Stomach (tissue), 9 donors: ENCODE results near the gene CEP112. TPM values are rescaled to one million over a fixed set of nuclear protein-coding genes. Genes with fewer than 3 reads are reported as not detected.

Experiments used
- DNase-seq, 2 donors: peaks; one replicate each; pipeline versions ENCODE4 v3.0.0 to v3.0.0-alpha.2; 2013 to 2019
- H3K27ac ChIP-seq, 5 donors: fragments of 200-600 bp in 4 of 5; sonication (generic) in 4 of 5; one replicate each; pipeline ENCODE4 v1.5.1; 2013 to 2019; ENCODE audit warnings: mild to moderate bottlenecking in 1 of 5, moderate library complexity in 1 of 5
- H3K27me3 ChIP-seq, 3 donors: fragments of 200-600 bp; sonication (generic); one replicate each; pipeline ENCODE4 v1.5.1; 2017 to 2019; ENCODE audit warnings: mixed run types in 1 of 3
- H3K36me3 ChIP-seq, 4 donors: fragments of 200-600 bp; sonication (generic); 1 replicate in 3 of 4; 2 replicates in 1 of 4; pipeline ENCODE4 v1.5.1; 2016 to 2019
- H3K4me1 ChIP-seq, 4 donors: fragments of 200-600 bp; sonication (generic); one replicate each; pipeline ENCODE4 v1.5.1; 2016 to 2019
- H3K4me3 ChIP-seq, 4 donors: fragments of 200-600 bp; sonication (generic) in 3 of 4; one replicate each; pipeline ENCODE4 v1.5.1; 2016 to 2019; ENCODE audit warnings: mild to moderate bottlenecking in 1 of 4
- H3K9me3 ChIP-seq, 4 donors: fragments of 200-600 bp; sonication (generic); one replicate each; pipeline ENCODE4 v1.5.1; 2016 to 2019
- CTCF ChIP-seq, 7 experiments: fragments of 450-650 bp in 4 of 7; fragments of 200-600 bp in 3 of 7; sonication (generic) in 3 of 7; IDR thresholded peaks; one replicate each; pipeline ENCODE4 v1.5.1; 2016 to 2019; ENCODE audit warnings: antibody characterized with exemption in 7 of 7, control low read depth in 2 of 7, mild to moderate bottlenecking in 1 of 7
- EP300 ChIP-seq: sonication (generic); formaldehyde crosslinking; IDR thresholded peaks from one replicate; pipeline ENCODE4 v1.6.1; 2017; ENCODE audit warnings: antibody characterized with exemption
- POLR2A ChIP-seq, 4 donors: fragments of 450-650 bp; IDR thresholded peaks; one replicate each; pipeline ENCODE4 v1.6.1; 2016; ENCODE audit warnings: antibody characterized with exemption in 4 of 4, control low read depth in 2 of 4, mild to moderate bottlenecking in 1 of 4, moderate library complexity in 1 of 4
- POLR2AphosphoS5 ChIP-seq, 3 donors: sonication (generic); formaldehyde crosslinking; IDR thresholded peaks; one replicate each; pipeline ENCODE4 v1.6.1; 2016; ENCODE audit warnings: antibody characterized with exemption in 3 of 3
- WGBS, 5 donors: extraction: QIAGEN DNeasy Blood & Tissue Kit in 3 of 5; methylation state at CpG; one replicate each; pipeline versions ENCODE4 v1.1.5 to v1.1.7; 2013 to 2018; 5-methylcytosine and 5-hydroxymethylcytosine counted together
- intact Hi-C: fragments of 100-400 bp; cut with DNase I; formaldehyde crosslinking; loops from one replicate; pipeline ENCODE4 v1.15.1; 2023; ENCODE audit warnings: low total_unique reads
- polyA plus RNA-seq, 3 donors: library from polyadenylated mRNA; stranded (reverse); fragments of 200-250 nt; gene quantifications; one replicate each; pipeline ENCODE4 v1.2.3, GENCODE V29; 2013
- total RNA-seq, 5 donors: library from RNA; depleted of rRNA; stranded (reverse); fragments of >200 nt; gene quantifications; one replicate each; pipeline versions ENCODE4 v1.1.0 to v1.2.3, GENCODE V29; 2014 to 2016
- donor health status: healthy with polysubstance abuse.
- donor health status: Bipolar disorder and iron deficiency.
- donor health status: healthy.

The CEP112 gene
- total and polyA plus RNA-seq, 8 donors = 3.5 to 108 (median 13.3) TPM

GRCh38 chr17:65679165-65679845, 512.6 kb downstream of the CEP112 start:
- 60 to 77% (median 66%) methylated on average over 3 of the region's 3 CpGs for WGBS, 5 donors
- TF ChIP-seq CTCF (IDR thresholded peaks at IDR 0.05) (no peak), POLR2A (IDR thresholded peaks at IDR 0.05) (no peak), EP300 (no peak), POLR2AphosphoS5 (IDR thresholded peaks at IDR 0.05) (no peak)
- Histone ChIP-seq H3K27ac (no peak overlapping the region), H3K9me3 (no peaks in the 10 kb centered on the region), H3K4me1 (peaks cover 0 to 12% (median 0%) of the 10 kb centered on the region in 4 donors), H3K36me3 (no peaks in the 10 kb centered on the region), H3K27me3 (no peaks in the 10 kb centered on the region), H3K4me3 (no peak overlapping the region)
- no peak for DNase-seq
- intact Hi-C loops = no loop called here

GRCh38 chr17:65678546-65678945, 513.4 kb downstream of the CEP112 start:
- TF ChIP-seq EP300 (no peak), CTCF (IDR thresholded peaks at IDR 0.05) (no peak), POLR2AphosphoS5 (IDR thresholded peaks at IDR 0.05) (no peak), POLR2A (IDR thresholded peaks at IDR 0.05) (no peak)
- intact Hi-C loops = no loop called here
- Histone ChIP-seq H3K27ac (no peak overlapping the region), H3K4me3 (no peak overlapping the region), H3K4me1 (peaks cover 0 to 15% (median 0%) of the 10 kb centered on the region in 4 donors), H3K27me3 (no peaks in the 10 kb centered on the region), H3K9me3 (no peaks in the 10 kb centered on the region), H3K36me3 (no peaks in the 10 kb centered on the region)
- WGBS, 5 donors = 67 to 78% (median 72%) methylated on average over 9 of the region's 9 CpGs
- DNase-seq = peak in 1 of 2 donors; percentile 40

GRCh38 chr17:65677932-65678331, 514.0 kb downstream of the CEP112 start:
- Histone ChIP-seq H3K4me1 (peaks cover 0 to 15% (median 0%) of the 10 kb centered on the region in 4 donors), H3K27me3 (no peaks in the 10 kb centered on the region), H3K4me3 (no peak overlapping the region), H3K36me3 (no peaks in the 10 kb centered on the region), H3K9me3 (no peaks in the 10 kb centered on the region), H3K27ac (no peak overlapping the region)
- DNase-seq = no peak
- 37 to 73% (median 53%) methylated on average over 2 of the region's 2 CpGs for WGBS, 5 donors
- no peak for TF ChIP-seq POLR2A (IDR thresholded peaks at IDR 0.05)
- TF ChIP-seq POLR2AphosphoS5 (IDR thresholded peaks at IDR 0.05) = no peak
- TF ChIP-seq EP300 = no peak
- TF ChIP-seq CTCF (IDR thresholded peaks at IDR 0.05) = no peak
- intact Hi-C loops = no loop called here

- Histone ChIP-seq H3K27me3 (no peaks in the 10 kb centered on the region), H3K9me3 (no peaks in the 10 kb centered on the region), H3K4me3 (no peak overlapping the region), H3K36me3 (no peaks in the 10 kb centered on the region), H3K27ac (no peak overlapping the region), H3K4me1 (peaks cover 0 to 15% (median 0%) of the 10 kb centered on the region in 4 donors)
- DNase-seq = no peak
- intact Hi-C loops = no loop called here
- WGBS, 5 donors = 92 to 100% (median 95%) methylated on average over 1 of the region's 1 CpG
- TF ChIP-seq POLR2AphosphoS5 (IDR thresholded peaks at IDR 0.05) (no peak), CTCF (IDR thresholded peaks at IDR 0.05) (no peak)
Observed at GRCh38 chr17:65674246-65675045, 517.5 kb downstream of the CEP112 start.
